Thyroid gland (tissue), 4 donors: ENCODE measurements around the gene SMURF1. TPM values are rescaled to one million over a fixed set of nuclear protein-coding genes. Genes with fewer than 3 reads are reported as not detected.

Source experiments
- DNase-seq, 2 donors: peaks; one replicate each; pipeline ENCODE4 v3.0.0-alpha.2; 2019
- H3K27ac ChIP-seq, 3 donors: fragments of 200-600 bp; sonication (generic); 1 replicate in 2 of 3; 2 replicates in 1 of 3; pipeline ENCODE4 v1.5.1; 2016 to 2019; ENCODE audit warnings: mild to moderate bottlenecking in 1 of 3, moderate library complexity in 1 of 3
- H3K27me3 ChIP-seq: fragments of 200-600 bp; sonication (generic); one replicate; pipeline ENCODE4 v1.5.1; 2019
- H3K36me3 ChIP-seq, 2 donors: fragments of 200-600 bp; sonication (generic); one replicate each; pipeline ENCODE4 v1.5.1; 2016 to 2019
- H3K4me1 ChIP-seq, 2 donors: fragments of 200-600 bp; sonication (generic); one replicate each; pipeline ENCODE4 v1.5.1; 2017 to 2019
- H3K4me3 ChIP-seq, 3 donors: fragments of 200-600 bp; sonication (generic); replicated peaks in 1 of 3; 1 replicate in 2 of 3; 2 replicates in 1 of 3; pipeline ENCODE4 v1.5.1; 2016; ENCODE audit warnings: mild to moderate bottlenecking in 1 of 3
- H3K9me3 ChIP-seq: fragments of 200-600 bp; sonication (generic); one replicate; pipeline ENCODE4 v1.5.1; 2017
- CTCF ChIP-seq, 6 experiments: fragments of 200-600 bp in 3 of 6; fragments of 450-650 bp in 3 of 6; sonication (generic) in 3 of 6; IDR thresholded peaks; one replicate each; pipeline ENCODE4 v1.5.1; 2016 to 2019; ENCODE audit warnings: antibody characterized with exemption in 6 of 6, mild to moderate bottlenecking in 2 of 6, inconsistent platforms in 1 of 6, moderate library complexity in 1 of 6
- POLR2A ChIP-seq, 2 donors: fragments of 450-650 bp; IDR thresholded peaks; one replicate each; pipeline ENCODE4 v1.6.1; 2017; ENCODE audit warnings: antibody characterized with exemption in 2 of 2, mild to moderate bottlenecking in 2 of 2, moderate library complexity in 1 of 2
- WGBS, 2 donors: methylation state at CpG; one replicate each; pipeline ENCODE4 v1.1.5; 2017; 5-methylcytosine and 5-hydroxymethylcytosine counted together
- intact Hi-C: fragments of 100-400 bp; cut with DNase I; formaldehyde crosslinking; loops from one replicate; pipeline ENCODE4 v1.15.1; 2023
- total RNA-seq, 4 donors: library from RNA; depleted of rRNA; stranded (reverse); fragments of >200 nt; gene quantifications; one replicate each; pipeline ENCODE4 v1.2.3, GENCODE V29; 2016

The SMURF1 gene
- total RNA-seq, 4 donors from 2014 or later: 13.9 to 20.6 (median 16.7) TPM

GRCh38 chr7:98995523-98996149, 148.3 kb downstream of the SMURF1 start:
- 94 to 98% methylated on average over 16 of the region's 16 CpGs for WGBS, 2 donors
- H3K4me3 ChIP-seq: no peak overlapping the region
- no peaks in the 10 kb centered on the region for H3K9me3 ChIP-seq
- peaks cover 45 to 72% of the 10 kb centered on the region in 2 donors for H3K36me3 ChIP-seq
- TF ChIP-seq CTCF (IDR thresholded peaks at IDR 0.05) (no peak), POLR2A (IDR thresholded peaks at IDR 0.05) (no peak)
- no peaks in the 10 kb centered on the region for H3K4me1 ChIP-seq
- no peak for DNase-seq
- no peak overlapping the region for H3K27ac ChIP-seq
- intact Hi-C loops: no loop called here
- H3K27me3 ChIP-seq: no peaks in the 10 kb centered on the region

GRCh38 chr7:98995111-98995510, 148.8 kb downstream of the SMURF1 start:
- Histone ChIP-seq H3K4me3 (no peak overlapping the region), H3K27me3 (no peaks in the 10 kb centered on the region), H3K9me3 (no peaks in the 10 kb centered on the region), H3K4me1 (no peaks in the 10 kb centered on the region), H3K27ac (no peak overlapping the region), H3K36me3 (peaks cover 46 to 72% of the 10 kb centered on the region in 2 donors)
- intact Hi-C loops: no loop called here
- no peak for DNase-seq
- TF ChIP-seq CTCF (IDR thresholded peaks at IDR 0.05): no peak
- TF ChIP-seq POLR2A (IDR thresholded peaks at IDR 0.05): no peak
- WGBS, 2 donors: 95 to 98% methylated on average over 13 of the region's 13 CpGs

GRCh38 chr7:98994046-98994944, 149.6 kb downstream of the SMURF1 start:
- TF ChIP-seq POLR2A (IDR thresholded peaks at IDR 0.05) (no peak), CTCF (IDR thresholded peaks at IDR 0.05) (no peak)
- DNase-seq: no peak
- no peaks in the 10 kb centered on the region for H3K4me1 ChIP-seq
- 93 to 96% methylated on average over 34 of the region's 34 CpGs for WGBS, 2 donors
- H3K27ac ChIP-seq: no peak overlapping the region
- intact Hi-C loops: no loop called here
- peaks cover 53 to 73% of the 10 kb centered on the region in 2 donors for H3K36me3 ChIP-seq
- no peaks in the 10 kb centered on the region for H3K9me3 ChIP-seq
- H3K27me3 ChIP-seq: no peaks in the 10 kb centered on the region
- no peak overlapping the region for H3K4me3 ChIP-seq

GRCh38 chr7:98993024-98993897, 150.6 kb downstream of the SMURF1 start:
- intact Hi-C loops: no loop called here
- no peak overlapping the region for H3K27ac ChIP-seq
- WGBS, 2 donors: 93% methylated on average over 31 to 32 of the region's 32 CpGs
- DNase-seq: no peak
- H3K9me3 ChIP-seq: no peaks in the 10 kb centered on the region
- peaks cover 62 to 73% of the 10 kb centered on the region in 2 donors for H3K36me3 ChIP-seq
- H3K27me3 ChIP-seq: no peaks in the 10 kb centered on the region
- TF ChIP-seq CTCF (IDR thresholded peaks at IDR 0.05): no peak
- TF ChIP-seq POLR2A (IDR thresholded peaks at IDR 0.05): no peak
- no peaks in the 10 kb centered on the region for H3K4me1 ChIP-seq
- no peak overlapping the region for H3K4me3 ChIP-seq
